Small intestine (tissue), 7 donors: ENCODE data around the gene LINGO1. TPM values are rescaled to one million over a fixed set of nuclear protein-coding genes. Genes with fewer than 3 reads are reported as not detected.
A peak's percentile ranks its signal among the peaks of the same experiment; 100 is the strongest.

Source experiments
- DNase-seq, 2 donors: peaks; one replicate each; pipeline versions ENCODE4 v3.0.0 to v3.0.0-alpha.2; 2013
- FAIRE-seq: peaks from 2 replicates; lab custom pipeline; 2012; peaks lifted over from hg19 to GRCh38; lab: Jason Lieb, UNC
- H3K27ac ChIP-seq, 3 donors: one replicate each; pipeline ENCODE4 v1.5.1; 2013; ENCODE audit warnings: low read length in 2 of 3, mild to moderate bottlenecking in 2 of 3, control low read depth in 1 of 3, inconsistent platforms in 1 of 3, low read depth in 1 of 3, moderate library complexity in 1 of 3
- H3K27me3 ChIP-seq, 3 donors: one replicate each; pipeline ENCODE4 v1.6.1; 2013; ENCODE audit warnings: low read length in 3 of 3, inconsistent platforms in 1 of 3; ENCODE audit not compliant: control insufficient read depth in 3 of 3, insufficient read depth in 3 of 3
- H3K36me3 ChIP-seq, 3 donors: one replicate each; pipeline ENCODE4 v1.6.1; 2013; ENCODE audit warnings: low read length in 3 of 3, inconsistent platforms in 1 of 3, low read depth in 1 of 3, mild to moderate bottlenecking in 1 of 3, moderate library complexity in 1 of 3; ENCODE audit not compliant: control insufficient read depth in 3 of 3, insufficient read depth in 2 of 3
- H3K4me1 ChIP-seq, 3 donors: one replicate each; pipeline ENCODE4 v1.6.1; 2013; ENCODE audit warnings: low read length in 2 of 3, inconsistent platforms in 1 of 3, low read depth in 1 of 3, mild to moderate bottlenecking in 1 of 3, moderate library complexity in 1 of 3; ENCODE audit not compliant: control insufficient read depth in 3 of 3, insufficient read depth in 2 of 3
- H3K4me3 ChIP-seq, 3 donors: one replicate each; pipeline ENCODE4 v1.5.1; 2013; ENCODE audit warnings: low read length in 3 of 3, control low read depth in 1 of 3, inconsistent platforms in 1 of 3, low read depth in 1 of 3, mild to moderate bottlenecking in 1 of 3, moderate library complexity in 1 of 3
- H3K9me3 ChIP-seq, 2 donors: one replicate each; pipeline ENCODE4 v1.6.1; 2013; ENCODE audit warnings: low read depth in 1 of 2, low read length in 1 of 2; ENCODE audit not compliant: control insufficient read depth in 2 of 2, insufficient read depth in 1 of 2
- WGBS, 3 donors: extraction: QIAGEN DNeasy Blood & Tissue Kit; methylation state at CpG; one replicate each; pipeline ENCODE4 v1.1.7; 2013; 5-methylcytosine and 5-hydroxymethylcytosine counted together
- polyA plus RNA-seq, 4 donors: library from polyadenylated mRNA; stranded (reverse) in 3 of 4; unstranded in 1 of 4; fragments of 200-250 nt in 3 of 4; fragments of 120-200 nt in 1 of 4; gene quantifications; one replicate each; pipeline versions ENCODE4 v1.2.1 to v1.2.3, GENCODE V29; 2013
- donor health status: healthy with polysubstance abuse.
- donor health status: control.
- donor health status: control.
- donor health status: Bipolar disorder and iron deficiency.
- donor health status: healthy.

LINGO1 gene
- polyA plus RNA-seq, 4 donors, result 4.5 to 6.1 TPM; not detected in 2

DNA sequence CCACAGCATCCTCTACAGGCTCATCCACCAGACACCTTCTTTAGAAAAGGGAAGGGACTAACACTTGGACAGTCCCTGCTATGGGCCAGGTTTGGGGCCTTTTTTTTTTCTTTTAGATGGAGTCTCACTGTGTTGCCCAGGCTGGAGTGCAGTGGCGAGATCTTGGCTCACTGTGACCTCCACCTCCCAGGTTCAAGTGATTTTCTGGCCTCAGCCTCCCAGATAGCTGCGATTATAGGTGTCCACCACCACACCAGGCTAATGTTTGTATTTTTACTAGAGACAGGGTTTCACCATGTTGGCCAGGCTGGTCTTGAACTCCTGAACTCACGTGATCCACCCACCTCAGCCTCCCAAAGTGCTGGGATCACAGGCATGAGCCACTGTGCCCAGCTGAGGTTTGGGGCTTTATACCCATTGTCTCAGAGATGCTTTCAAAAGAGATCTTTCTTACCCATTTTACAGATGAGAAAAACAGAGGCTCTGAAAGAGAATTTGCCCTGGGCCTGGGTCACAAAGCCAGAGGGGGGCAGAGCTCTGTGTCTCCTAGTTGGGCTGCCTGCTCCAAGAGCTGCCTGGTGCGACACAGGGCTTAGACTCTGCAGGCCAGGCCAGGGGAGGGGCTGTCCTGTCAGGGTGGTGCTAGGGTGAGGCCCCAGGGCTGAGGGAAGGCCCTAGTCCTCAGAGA, 11.6 kb downstream of the LINGO1 start:
- Histone ChIP-seq H3K27ac (no peak overlapping the region), H3K9me3 (no peaks in the 10 kb centered on the region), H3K4me1 (peaks cover 0 to 9% (median 0%) of the 10 kb centered on the region in 3 donors), H3K36me3 (peaks cover 0 to 4% (median 0%) of the 10 kb centered on the region in 3 donors), H3K27me3 (peaks cover 0 to 3% (median 0%) of the 10 kb centered on the region in 3 donors), H3K4me3 (no peak overlapping the region)
- DNase-seq (no peak), FAIRE-seq (no peak)
- WGBS, 3 donors, result 89 to 92% (median 92%) methylated on average over 4 of the region's 4 CpGs

DNA sequence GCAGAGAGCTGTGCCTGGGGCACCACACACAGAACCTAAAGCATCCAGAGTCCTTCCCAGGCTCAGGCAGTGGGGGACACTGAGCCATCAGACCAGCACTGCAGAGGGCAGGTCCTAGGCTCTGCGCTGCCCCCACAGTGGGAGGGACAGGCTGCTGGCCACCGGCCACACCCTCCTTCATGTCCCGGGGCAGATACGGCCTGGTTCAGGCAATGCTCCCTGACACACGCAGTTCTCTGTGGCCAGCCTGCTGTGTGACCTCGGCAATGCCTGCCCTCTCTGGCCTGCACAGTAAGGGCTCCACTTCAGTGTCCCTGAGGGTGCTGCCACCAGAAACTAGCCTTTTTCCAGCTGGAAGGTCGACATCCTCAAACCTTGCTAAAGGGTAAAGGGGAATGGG, 12.4 kb downstream of the LINGO1 start:
- no peak overlapping the region for H3K4me3 ChIP-seq

DNA sequence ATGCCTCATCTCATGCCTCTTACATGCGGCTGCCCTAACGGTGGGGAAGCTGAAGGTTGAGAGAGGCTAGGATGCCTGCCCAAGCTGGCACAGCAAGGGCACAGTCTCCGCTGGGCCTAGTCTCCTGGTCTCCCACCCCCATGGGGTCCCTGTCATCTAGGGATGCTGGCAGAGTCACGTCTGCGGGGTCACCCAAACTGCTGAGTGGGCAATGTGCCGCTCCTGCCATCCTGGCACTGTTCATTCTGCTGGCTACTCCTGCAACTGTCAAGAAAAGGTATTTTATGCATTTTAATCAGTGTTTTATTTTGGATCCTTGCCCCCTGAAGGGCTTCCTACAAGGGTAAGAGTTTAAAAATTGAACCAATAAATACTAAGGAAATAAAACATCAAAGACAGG, 12.8 kb downstream of the LINGO1 start:
- Histone ChIP-seq H3K27ac (no peak overlapping the region), H3K36me3 (peaks cover 0 to 9% (median 0%) of the 10 kb centered on the region in 3 donors), H3K27me3 (peaks cover 0 to 4% (median 0%) of the 10 kb centered on the region in 3 donors), H3K4me3 (no peak overlapping the region), H3K4me1 (peaks cover 0 to 9% (median 0%) of the 10 kb centered on the region in 3 donors), H3K9me3 (no peaks in the 10 kb centered on the region)
- 72 to 79% (median 77%) methylated on average over 4 to 6 of the region's 6 CpGs for WGBS, 3 donors
- no peak for FAIRE-seq
- DNase-seq, result no peak

More for the DNA sequence above, 12.4 kb downstream of the LINGO1 start:
- WGBS, 3 donors, result 44 to 68% (median 55%) methylated on average over 7 of the region's 7 CpGs
- Histone ChIP-seq H3K27me3 (peaks cover 0 to 3% (median 0%) of the 10 kb centered on the region in 3 donors), H3K9me3 (no peaks in the 10 kb centered on the region), H3K4me1 (peaks cover 0 to 9% (median 0%) of the 10 kb centered on the region in 3 donors), H3K36me3 (peaks cover 0 to 6% (median 0%) of the 10 kb centered on the region in 3 donors), H3K27ac (no peak overlapping the region)
- DNase-seq, result no peak
- no peak for FAIRE-seq

DNA sequence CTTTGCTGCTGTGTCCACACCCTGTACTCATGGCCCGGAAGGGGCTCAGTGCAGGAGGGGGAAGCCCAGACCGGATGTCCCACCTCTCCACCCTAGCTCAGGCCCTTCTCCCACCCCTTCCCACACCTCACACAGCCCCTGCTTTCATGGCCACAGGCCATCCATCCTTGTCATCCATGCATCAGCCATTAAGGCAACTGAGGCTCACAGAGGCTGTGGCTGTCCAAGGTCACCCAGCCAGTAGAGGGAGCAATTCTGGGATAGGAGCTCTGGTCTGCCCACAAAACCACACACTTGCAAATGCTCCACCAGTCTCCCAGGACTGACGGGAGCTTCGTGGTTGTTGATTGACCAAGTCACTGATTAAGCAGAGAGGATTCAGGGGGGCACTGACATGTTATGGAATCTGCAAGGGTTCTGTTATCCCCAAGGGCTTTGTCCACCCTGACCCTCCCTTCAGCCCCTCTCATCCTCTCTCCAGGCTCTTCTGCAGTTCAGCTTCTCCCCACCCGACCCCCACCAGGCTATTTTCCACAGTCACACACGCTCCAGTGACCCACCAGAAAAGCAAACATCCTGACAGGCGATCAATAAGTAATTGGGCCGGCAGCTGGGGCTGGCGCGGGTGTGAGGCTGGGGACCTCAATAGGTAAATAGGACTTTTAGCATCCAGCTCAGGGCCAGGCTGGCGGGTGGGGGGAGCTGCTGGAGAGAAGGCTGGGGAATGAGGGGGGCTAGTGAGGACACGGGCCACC, 15.1 kb downstream of the LINGO1 start:
- peak; percentile 23 for DNase-seq
- no peak overlapping the region for H3K27ac ChIP-seq
- WGBS, 3 donors, result 34 to 67% (median 41%) methylated on average over 12 of the region's 12 CpGs
- no peaks in the 10 kb centered on the region for H3K9me3 ChIP-seq
- H3K36me3 ChIP-seq, result peaks cover 0 to 20% (median 0%) of the 10 kb centered on the region in 3 donors
- H3K4me1 ChIP-seq, result peaks cover 0 to 5% (median 0%) of the 10 kb centered on the region in 3 donors
- peaks cover 0 to 6% (median 0%) of the 10 kb centered on the region in 3 donors for H3K27me3 ChIP-seq
- FAIRE-seq, result no peak
- no peak overlapping the region for H3K4me3 ChIP-seq

- FAIRE-seq, result no peak
- Histone ChIP-seq H3K27me3 (peaks cover 0 to 6% (median 0%) of the 10 kb centered on the region in 3 donors), H3K36me3 (peaks cover 0 to 16% (median 0%) of the 10 kb centered on the region in 3 donors), H3K4me1 (no peaks in the 10 kb centered on the region), H3K27ac (no peak overlapping the region), H3K4me3 (no peak overlapping the region), H3K9me3 (no peaks in the 10 kb centered on the region)
- 69 to 83% (median 72%) methylated on average over 8 of the region's 8 CpGs for WGBS, 3 donors
- no peak for DNase-seq
Measured at GRCh38 chr15:77616072-77616471, 16.6 kb downstream of the LINGO1 start.

- no peak for DNase-seq
- Histone ChIP-seq H3K27ac (no peak overlapping the region), H3K27me3 (peaks cover 0 to 6% (median 0%) of the 10 kb centered on the region in 3 donors), H3K36me3 (peaks cover 0 to 16% (median 0%) of the 10 kb centered on the region in 3 donors), H3K9me3 (no peaks in the 10 kb centered on the region), H3K4me3 (no peak overlapping the region), H3K4me1 (no peaks in the 10 kb centered on the region)
- FAIRE-seq, result no peak
- WGBS, 3 donors, result 91 to 95% (median 93%) methylated on average over 30 to 31 of the region's 31 CpGs
Measured at GRCh38 chr15:77615472-77615871, 17.2 kb downstream of the LINGO1 start.

- Histone ChIP-seq H3K36me3 (peaks cover 0 to 16% (median 0%) of the 10 kb centered on the region in 3 donors), H3K4me1 (no peaks in the 10 kb centered on the region), H3K9me3 (no peaks in the 10 kb centered on the region), H3K27me3 (peaks cover 0 to 6% (median 0%) of the 10 kb centered on the region in 3 donors), H3K4me3 (no peak overlapping the region), H3K27ac (no peak overlapping the region)
- WGBS, 3 donors, result 89 to 95% (median 91%) methylated on average over 48 of the region's 48 CpGs
- FAIRE-seq, result no peak
- DNase-seq, result no peak
Measured at GRCh38 chr15:77614251-77614806, 18.4 kb downstream of the LINGO1 start.

GRCh38 chr15:77613814-77614213, 18.9 kb downstream of the LINGO1 start:
- H3K36me3 ChIP-seq, result peaks cover 0 to 16% (median 0%) of the 10 kb centered on the region in 3 donors
- H3K4me1 ChIP-seq, result no peaks in the 10 kb centered on the region
- no peaks in the 10 kb centered on the region for H3K9me3 ChIP-seq
- 92 to 95% (median 93%) methylated on average over 22 to 23 of the region's 23 CpGs for WGBS, 3 donors
- FAIRE-seq (no peak), DNase-seq (no peak)
- H3K27ac ChIP-seq, result no peak overlapping the region
- H3K27me3 ChIP-seq, result peaks cover 0 to 6% (median 0%) of the 10 kb centered on the region in 3 donors
- no peak overlapping the region for H3K4me3 ChIP-seq
